Measurements from ENCODE around the gene SLC46A2. TPM values are rescaled to one million over a fixed set of nuclear protein-coding genes. Genes with fewer than 3 reads are reported as not detected.

The SLC46A2 gene
- total and polyA plus RNA-seq, 2 donors (not counting 1 experiment from before 2014, with no cell fraction given), result 0.18 TPM; not detected in 1

DNA sequence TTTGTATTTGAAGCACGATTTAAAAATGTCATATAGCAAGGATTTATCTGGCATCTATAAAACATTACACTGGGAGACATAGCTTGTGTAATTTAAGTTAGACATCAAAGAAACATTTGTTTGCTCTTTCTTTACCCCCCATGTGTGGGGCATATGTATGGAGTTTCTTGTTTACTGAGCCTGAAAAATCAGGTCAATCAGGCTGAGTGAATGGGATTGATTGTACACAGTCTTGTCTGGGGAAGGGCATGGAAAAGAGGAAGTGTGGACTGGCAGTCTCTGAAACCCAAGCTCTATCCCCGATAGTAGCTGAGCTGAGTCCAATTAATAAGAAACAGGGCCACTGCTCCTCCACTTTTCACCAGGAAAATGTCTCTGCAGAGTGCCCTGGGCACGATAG lies 49.4 kb downstream of the SLC46A2 start:
- no peaks in the 10 kb centered on the region for H3K79me2 ChIP-seq (ENCODE audit: control insufficient read depth, insufficient read depth, low read length)
- no peak overlapping the region for H3K4me2 ChIP-seq (replicated peaks; ENCODE audit: low read depth, low read length, poor library complexity, severe bottlenecking)
- H2AFZ ChIP-seq (ENCODE audit: insufficient read depth, low read depth, low read length, poor library complexity, severe bottlenecking), result no peak overlapping the region
- TF ChIP-seq EZH2 (IDR thresholded peaks at IDR 0.05; ENCODE audit: borderline replicate concordance, insufficient read depth, low read depth, low read length, poor library complexity, severe bottlenecking), result no peak
- TF ChIP-seq, protein P1, sequence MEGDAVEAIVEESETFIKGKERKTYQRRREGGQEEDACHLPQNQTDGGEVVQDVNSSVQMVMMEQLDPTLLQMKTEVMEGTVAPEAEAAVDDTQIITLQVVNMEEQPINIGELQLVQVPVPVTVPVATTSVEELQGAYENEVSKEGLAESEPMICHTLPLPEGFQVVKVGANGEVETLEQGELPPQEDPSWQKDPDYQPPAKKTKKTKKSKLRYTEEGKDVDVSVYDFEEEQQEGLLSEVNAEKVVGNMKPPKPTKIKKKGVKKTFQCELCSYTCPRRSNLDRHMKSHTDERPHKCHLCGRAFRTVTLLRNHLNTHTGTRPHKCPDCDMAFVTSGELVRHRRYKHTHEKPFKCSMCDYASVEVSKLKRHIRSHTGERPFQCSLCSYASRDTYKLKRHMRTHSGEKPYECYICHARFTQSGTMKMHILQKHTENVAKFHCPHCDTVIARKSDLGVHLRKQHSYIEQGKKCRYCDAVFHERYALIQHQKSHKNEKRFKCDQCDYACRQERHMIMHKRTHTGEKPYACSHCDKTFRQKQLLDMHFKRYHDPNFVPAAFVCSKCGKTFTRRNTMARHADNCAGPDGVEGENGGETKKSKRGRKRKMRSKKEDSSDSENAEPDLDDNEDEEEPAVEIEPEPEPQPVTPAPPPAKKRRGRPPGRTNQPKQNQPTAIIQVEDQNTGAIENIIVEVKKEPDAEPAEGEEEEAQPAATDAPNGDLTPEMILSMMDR (IDR thresholded peaks at IDR 0.05), result no peak
- Mint-ChIP-seq H3K4me3 (no peak overlapping the region), H3K27ac (no peak overlapping the region), H3K27me3 (no peaks in the 10 kb centered on the region), H3K9me3 (ENCODE audit: insufficient read depth) (no peaks in the 10 kb centered on the region), H3K4me1 (peaks cover 25% of the 10 kb centered on the region)
- H4K20me1 ChIP-seq (ENCODE audit: control insufficient read depth, insufficient read depth, low read length, poor library complexity, severe bottlenecking), result no peaks in the 10 kb centered on the region
- no peak overlapping the region for H3K27ac ChIP-seq (ENCODE audit: low read length in 2 of 2)
- 78% methylated on average over 2 of the region's 3 CpGs for WGBS (ENCODE audit: insufficient coverage)
- H3K4me3 ChIP-seq (ENCODE audit: control extremely low read depth in 1 of 5, extremely low read depth in 1 of 5, insufficient read depth in 1 of 5, low read depth in 2 of 5, low read length in 4 of 5), result no peak overlapping the region
- H3K27me3 ChIP-seq (replicated peaks in 1 of 4; ENCODE audit: control extremely low read depth in 1 of 4, control insufficient read depth in 3 of 4, insufficient read depth in 4 of 4, low read length in 3 of 4), result no peaks in the 10 kb centered on the region
- H3K9ac ChIP-seq (ENCODE audit: low read length), result no peak overlapping the region
- ChIA-PET CTCF (interaction anchor here (1.4 to 4.7 kb wide), 2 partner anchors 21 to 61 kb away, joined by 3 to 47 read pairs; no protein-coding TSS in a partner anchor), POLR2A (no interaction called here)
- intact Hi-C loops (cut with micrococcal nuclease), result loop anchor here (10.0 kb wide), 1 partner anchor 814 kb away; no protein-coding TSS in a partner anchor
- no peak for ATAC-seq (ENCODE audit: low read depth)
- H3K36me3 ChIP-seq (replicated peaks in 1 of 2; ENCODE audit: control extremely low read depth in 1 of 2, control insufficient read depth in 1 of 2, extremely low read depth in 1 of 2, insufficient read depth in 2 of 2, low read length in 1 of 2), result peaks cover 0 to 4% of the 10 kb centered on the region in 2 experiments
- H3K9me3 ChIP-seq (ENCODE audit: control extremely low read depth in 1 of 3, control insufficient read depth in 2 of 3, insufficient read depth in 1 of 3, low read length in 2 of 3), result no peaks in the 10 kb centered on the region
- no peak for DNase-seq
- H3K4me1 ChIP-seq (ENCODE audit: control insufficient read depth in 2 of 2, insufficient read depth in 2 of 2, low read length in 2 of 2), result peaks cover 7 to 8% of the 10 kb centered on the region in 2 donors

DNA sequence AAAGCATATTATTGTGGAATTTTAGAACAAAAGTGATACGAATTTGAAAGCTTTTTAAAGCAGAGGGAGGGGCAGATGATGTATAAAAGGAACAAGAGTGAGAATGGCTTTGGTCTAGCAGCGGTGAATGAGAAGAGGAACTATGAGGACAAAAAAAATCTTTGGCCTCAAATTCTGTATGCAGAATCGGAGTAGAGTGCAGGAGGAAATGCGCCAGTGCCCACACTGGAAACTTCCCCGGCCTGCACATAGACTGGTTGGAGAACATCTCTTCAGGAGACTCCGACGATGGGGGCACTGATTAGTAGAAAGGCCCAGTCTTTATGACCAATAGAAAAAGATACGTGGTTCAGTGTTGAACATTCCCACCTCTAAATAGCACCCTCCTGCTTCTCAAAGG lies 51.3 kb downstream of the SLC46A2 start:
- H3K27me3 ChIP-seq (replicated peaks in 1 of 4; ENCODE audit: control extremely low read depth in 1 of 4, control insufficient read depth in 3 of 4, insufficient read depth in 4 of 4, low read length in 3 of 4), result no peaks in the 10 kb centered on the region
- H4K20me1 ChIP-seq (ENCODE audit: control insufficient read depth, insufficient read depth, low read length, poor library complexity, severe bottlenecking), result no peaks in the 10 kb centered on the region
- no peaks in the 10 kb centered on the region for H3K9me3 ChIP-seq (ENCODE audit: control extremely low read depth in 1 of 3, control insufficient read depth in 2 of 3, insufficient read depth in 1 of 3, low read length in 2 of 3)
- H3K79me2 ChIP-seq (ENCODE audit: control insufficient read depth, insufficient read depth, low read length), result no peaks in the 10 kb centered on the region
- intact Hi-C loops (cut with micrococcal nuclease), result no loop called here
- peaks cover 0 to 4% of the 10 kb centered on the region in 2 experiments for H3K36me3 ChIP-seq (replicated peaks in 1 of 2; ENCODE audit: control extremely low read depth in 1 of 2, control insufficient read depth in 1 of 2, extremely low read depth in 1 of 2, insufficient read depth in 2 of 2, low read length in 1 of 2)
- ATAC-seq (ENCODE audit: low read depth) (peak; percentile 21), DNase-seq (no peak)
- no peak overlapping the region for H3K27ac ChIP-seq (ENCODE audit: low read length in 2 of 2)
- ChIA-PET POLR2A (no interaction called here), CTCF (interaction anchor here (0.7 to 1.4 kb wide), 3 partner anchors 20 to 120 kb away, joined by 3 to 6 read pairs (median 3); no protein-coding TSS in a partner anchor)
- Mint-ChIP-seq H3K9me3 (ENCODE audit: insufficient read depth) (no peaks in the 10 kb centered on the region), H3K4me3 (no peak overlapping the region), H3K4me1 (peaks cover 13% of the 10 kb centered on the region), H3K27me3 (no peaks in the 10 kb centered on the region), H3K27ac (no peak overlapping the region)
- H3K4me2 ChIP-seq (replicated peaks; ENCODE audit: low read depth, low read length, poor library complexity, severe bottlenecking), result no peak overlapping the region
- TF ChIP-seq, protein P1 (IDR thresholded peaks at IDR 0.05), result no peak
- TF ChIP-seq EZH2 (IDR thresholded peaks at IDR 0.05; ENCODE audit: borderline replicate concordance, insufficient read depth, low read depth, low read length, poor library complexity, severe bottlenecking), result no peak
- no peaks in the 10 kb centered on the region for H3K4me1 ChIP-seq (ENCODE audit: control insufficient read depth in 2 of 2, insufficient read depth in 2 of 2, low read length in 2 of 2)
- no peak overlapping the region for H2AFZ ChIP-seq (ENCODE audit: insufficient read depth, low read depth, low read length, poor library complexity, severe bottlenecking)
- no peak overlapping the region for H3K4me3 ChIP-seq (ENCODE audit: control extremely low read depth in 1 of 5, extremely low read depth in 1 of 5, insufficient read depth in 1 of 5, low read depth in 2 of 5, low read length in 4 of 5)
- WGBS (ENCODE audit: insufficient coverage), result 48% methylated on average over 3 of the region's 8 CpGs
- H3K9ac ChIP-seq (ENCODE audit: low read length), result no peak overlapping the region
